ENCODE results near the gene STARD4. TPM values are rescaled to one million over a fixed set of nuclear protein-coding genes. Genes with fewer than 3 reads are reported as not detected.

STARD4 gene
- total and polyA plus RNA-seq, 7 experiments from 2014 or later: 3.7 to 70.8 (median 12.3) TPM

DNA sequence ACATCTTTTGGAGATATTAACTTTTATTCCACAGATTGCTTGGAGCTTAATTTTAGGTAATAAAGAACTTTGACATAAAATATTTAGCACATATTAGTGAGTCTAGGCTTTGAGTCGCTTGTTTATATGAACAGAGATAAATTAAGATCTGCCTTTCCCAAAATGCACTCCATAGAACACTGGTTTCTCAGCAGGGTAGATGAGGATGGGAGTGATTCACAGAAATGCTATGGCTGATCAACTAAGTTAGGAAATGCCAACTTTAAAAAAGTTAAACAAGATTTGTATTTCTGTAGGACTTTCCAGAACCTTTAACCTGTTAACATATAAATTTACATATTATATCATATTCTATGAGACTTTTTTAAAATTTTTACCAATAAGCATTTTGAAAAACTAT, 65.2 kb downstream of the STARD4 start:
- Histone ChIP-seq H3K4me3 (ENCODE audit: low read length) (no peak overlapping the region), H3K9me3 (ENCODE audit: control insufficient read depth in 2 of 3, low read length in 3 of 3) (no peaks in the 10 kb centered on the region), H3K4me1 (ENCODE audit: control insufficient read depth in 2 of 2, insufficient read depth in 2 of 2, low read length in 2 of 2) (peaks cover 0 to 4% of the 10 kb centered on the region in 2 donors), H3K27ac (ENCODE audit: low read depth, low read length) (no peak overlapping the region), H3K27me3 (ENCODE audit: control insufficient read depth in 2 of 2, insufficient read depth in 2 of 2, low read length in 2 of 2) (no peaks in the 10 kb centered on the region), H3K36me3 (ENCODE audit: control insufficient read depth in 2 of 3, insufficient read depth in 3 of 3, low read length in 3 of 3) (peaks cover 0 to 48% (median 5%) of the 10 kb centered on the region in 3 experiments)
- intact Hi-C loops (cut with micrococcal nuclease): loop anchor here in 1 of 2 donors (2.0 kb wide), 1 partner anchor 14 kb away; no protein-coding TSS in a partner anchor
- Mint-ChIP-seq H3K4me1 (peaks cover 4 to 58% (median 48%) of the 10 kb centered on the region in 7 donors), H3K27ac (peak overlapping the region in 2 of 9 donors; percentile 66 to 68), H3K9me3 (peaks cover 0 to 3% (median 0%) of the 10 kb centered on the region in 11 donors), H3K4me3 (peak overlapping the region in 1 of 10 donors; percentile 6), H3K27me3 (no peaks in the 10 kb centered on the region), H3K36me3 (peaks cover 6 to 66% (median 38%) of the 10 kb centered on the region in 5 donors)
- ChIA-PET POLR2A (interaction anchor here (1.2 kb wide), 1 partner anchor 9 kb away, joined by 3 read pairs; no protein-coding TSS in a partner anchor), CTCF (no interaction called here)
- DNase-seq: no peak
- ATAC-seq: no peak

Other genes starting within 250 kb of the STARD4 start
- 10 to 100 TPM in 1 of 5 experiments, 1 to 10 TPM in 4; 3.5 to 28.7 (median 5.1) TPM for gene NREP, start 244.7 kb upstream of the STARD4 start, total RNA-seq
- 10 to 100 TPM in 1 of 2 donors, 1 to 10 TPM in 1; 9.8 to 13.4 TPM for gene NREP, start 244.7 kb upstream of the STARD4 start, polyA plus RNA-seq

Measured in naive thymus-derived CD4-positive, alpha-beta T cell (primary cell).